ENCODE measurements around the gene UBL4A. TPM values are rescaled to one million over a fixed set of nuclear protein-coding genes. Genes with fewer than 3 reads are reported as not detected.
A peak's percentile ranks its signal among the peaks of the same experiment; 100 is the strongest.

The UBL4A gene
- total and polyA plus RNA-seq, 9 of the 15 experiments (the other 6 are each of a cell fraction or from before 2014, with no cell fraction given) = 15.2 to 140 (median 100) TPM

- no peak for TF ChIP-seq ZNF511 (CRISPR knock-in tag; IDR thresholded peaks at IDR 0.05)
- 0 out of 2 replicates have a peak, but pooled peaks have one; percentile 41 for TF ChIP-seq ZNF592 (IDR thresholded peaks at IDR 0.05)
- no peak for TF ChIP-seq TAF9B (IDR thresholded peaks at IDR 0.05; ENCODE audit: partially characterized antibody)
- no peak for TF ChIP-seq NELFE (IDR thresholded peaks at IDR 0.05; ENCODE audit: insufficient read depth, insufficient read length)
- no peak for TF ChIP-seq E2F4 (CRISPR knock-in tag; IDR thresholded peaks at IDR 0.05; ENCODE audit: low read depth)
- peak in 1 of 3 experiments; percentile 58; a peak in 1 of 6 replicates for TF ChIP-seq ZBTB11 (CRISPR knock-in tag; IDR thresholded peaks at IDR 0.05)
- TF ChIP-seq KHSRP (IDR thresholded peaks at IDR 0.05) = no peak
- no peak for TF ChIP-seq ZNF76 (CRISPR knock-in tag; IDR thresholded peaks at IDR 0.05; ENCODE audit: borderline replicate concordance)
- TF ChIP-seq NR2F6 (CRISPR knock-in tag; IDR thresholded peaks at IDR 0.05) = 0 out of 2 replicates have a peak, but pooled peaks have one; percentile 33
- peak; percentile 58; the same call in 1 of the 2 replicates for TF ChIP-seq ATF7 (IDR thresholded peaks at IDR 0.05)
Observed at GRCh38 chrX:154490414-154491083, 4.1 kb upstream of the UBL4A start, which contains the start of gene SLC10A3 (continued).
